GM12878 (cell line): Measurements from ENCODE around the gene RAC2. TPM values are rescaled to one million over a fixed set of nuclear protein-coding genes. Genes with fewer than 3 reads are reported as not detected.

ENCODE experiments used
- ATAC-seq: fragments of 200-7000 bp; cut with Tn5 transposase; 3 replicates; pipeline ENCODE4 v1.9.1; 2020; ENCODE audit warnings: mild to moderate bottlenecking, moderate library complexity
- BruUV-seq: library from RNA; stranded (reverse); fragments of 400-500 nt; replicated peaks from 2 replicates; lab custom pipeline; 2021; lab: Mats Ljungman, UMichigan
- CTCF ChIA-PET: fragments of 300-600 bp; sonication (Branson Sonifier 250); formaldehyde crosslinking; extraction: SDS; loops from one replicate; lab custom pipeline; 2021; ENCODE audit warnings: inconsistent platforms; lab: Yijun Ruan, JAX
- POLR2A ChIA-PET: fragments of 350-600 bp; formaldehyde crosslinking; extraction: SDS; loops from one replicate; lab custom pipeline; 2021; ENCODE audit warnings: inconsistent platforms; lab: Charles Lee
- RAD21 ChIA-PET: fragments of 300-600 bp; sonication (Branson Sonifier 250); formaldehyde crosslinking; loops from one replicate; lab custom pipeline; 2023; ENCODE audit warnings: antibody characterized with exemption; ENCODE audit not compliant: unreplicated experiment; lab: Charles Lee
- SMC1A ChIA-PET: fragments of 300-600 bp; sonication (Branson Sonifier 250); formaldehyde crosslinking; loops from one replicate; lab custom pipeline; 2023; ENCODE audit not compliant: unreplicated experiment, uncharacterized antibody; lab: Charles Lee
- DNase-seq: peaks from one replicate; pipeline ENCODE4 v3.0.0-alpha.2; 2011; ENCODE audit warnings: low read depth, low spot score
- FAIRE-seq: peaks from 3 replicates; lab custom pipeline; 2011; peaks lifted over from hg19 to GRCh38; lab: Jason Lieb, UNC
- H2AFZ ChIP-seq: 2 replicates; pipeline ENCODE4 v1.6.0; 2011; ENCODE audit warnings: low read depth, low read length, control low read depth; ENCODE audit not compliant: control insufficient read depth
- H3K27ac ChIP-seq: 2 replicates; pipeline ENCODE4 v1.5.1; 2011; ENCODE audit warnings: control low read depth; ENCODE audit not compliant: control insufficient read depth, insufficient read depth
- H3K27me3 ChIP-seq, 2 experiments: replicated peaks in 1 of 2; 2 replicates each; pipeline versions ENCODE4 v1.6.0 to v1.6.1; 2011; ENCODE audit warnings: low read length in 1 of 2; ENCODE audit not compliant: control insufficient read depth in 2 of 2, insufficient read depth in 2 of 2
- H3K36me3 ChIP-seq, 2 experiments: 2 replicates each; pipeline ENCODE4 v1.5.1; 2011; ENCODE audit warnings: low read length in 1 of 2; ENCODE audit not compliant: control insufficient read depth in 2 of 2, insufficient read depth in 2 of 2
- H3K4me1 ChIP-seq: 2 replicates; pipeline ENCODE4 v1.6.1; 2011; ENCODE audit warnings: mild to moderate bottlenecking, low read length, moderate library complexity, mixed read lengths; ENCODE audit not compliant: control insufficient read depth, insufficient read depth
- H3K4me2 ChIP-seq: 2 replicates; pipeline ENCODE4 v1.6.0; 2011; ENCODE audit warnings: control low read depth; ENCODE audit not compliant: control insufficient read depth, insufficient read depth
- H3K4me3 ChIP-seq: fragments of 200-600 bp; sonication (generic); 2 replicates; pipeline ENCODE4 v1.5.1; 2016
- H3K79me2 ChIP-seq: 2 replicates; pipeline ENCODE4 v1.6.0; 2011; ENCODE audit warnings: low read length; ENCODE audit not compliant: control insufficient read depth, insufficient read depth
- H3K9ac ChIP-seq: 2 replicates; pipeline ENCODE4 v1.8.0; 2011; ENCODE audit warnings: low read length, control low read depth, mixed read lengths; ENCODE audit not compliant: control insufficient read depth, insufficient read depth
- H3K9me3 ChIP-seq: replicated peaks from 3 replicates; pipeline ENCODE4 v1.5.1; 2011; ENCODE audit warnings: mild to moderate bottlenecking, low read length; ENCODE audit not compliant: control insufficient read depth, insufficient read depth
- H4K20me1 ChIP-seq: 2 replicates; pipeline ENCODE4 v1.6.0; 2011; ENCODE audit not compliant: control insufficient read depth, insufficient read depth
- CHD2 ChIP-seq: IDR thresholded peaks from 2 replicates; pipeline ENCODE4 v1.6.1; 2011; ENCODE audit warnings: low read depth, low read length, improper control_type of control experiment, borderline replicate concordance
- HDGF ChIP-seq: fragments of 450-650 bp; IDR thresholded peaks from 2 replicates; pipeline ENCODE4 v1.6.1; 2016; ENCODE audit warnings: antibody characterized with exemption
- IKZF1 ChIP-seq: fragments of 450-650 bp; conservative IDR thresholded peaks from 2 replicates; pipeline ENCODE4 v1.6.1; 2017; ENCODE audit warnings: antibody characterized with exemption, mild to moderate bottlenecking
- IKZF2 ChIP-seq, 2 experiments: fragments of 450-650 bp; IDR thresholded peaks; 2 replicates each; pipeline ENCODE4 v1.6.1; 2017; ENCODE audit warnings: mild to moderate bottlenecking in 2 of 2, moderate library complexity in 2 of 2
- IRF5 ChIP-seq: fragments of 450-650 bp; IDR thresholded peaks from 2 replicates; pipeline ENCODE4 v1.6.1; 2017; ENCODE audit warnings: borderline replicate concordance
- MYC ChIP-seq: IDR thresholded peaks from 2 replicates; pipeline ENCODE4 v1.6.1; 2011; ENCODE audit warnings: mild to moderate bottlenecking, low read length, moderate library complexity, inconsistent platforms; ENCODE audit not compliant: insufficient read depth, insufficient replicate concordance, insufficient read length, severe bottlenecking
- NR2C1 ChIP-seq: fragments of 450-650 bp; IDR thresholded peaks from 2 replicates; pipeline ENCODE4 v1.6.1; 2017; ENCODE audit warnings: antibody characterized with exemption, mild to moderate bottlenecking, moderate library complexity
- NR2F1 ChIP-seq: fragments of 450-650 bp; conservative IDR thresholded peaks from 2 replicates; pipeline ENCODE4 v1.6.1; 2017; ENCODE audit warnings: mild to moderate bottlenecking
- POLR2A ChIP-seq: IDR thresholded peaks from 2 replicates; pipeline ENCODE4 v1.6.1; 2011; ENCODE audit warnings: low read depth, mild to moderate bottlenecking, low read length
- TCF12 ChIP-seq: IDR thresholded peaks from 2 replicates; pipeline ENCODE4 v1.6.1; 2011; ENCODE audit warnings: low read depth, mild to moderate bottlenecking, low read length
- ZBTB40 ChIP-seq: fragments of 450-650 bp; IDR thresholded peaks from 2 replicates; pipeline ENCODE4 v1.6.1; 2016; ENCODE audit warnings: mild to moderate bottlenecking, moderate library complexity, borderline replicate concordance
- ZNF687 ChIP-seq: fragments of 450-650 bp; IDR thresholded peaks from 2 replicates; pipeline ENCODE4 v1.6.1; 2017; ENCODE audit warnings: mild to moderate bottlenecking, moderate library complexity
- WGBS: methylation state at CpG from one replicate; pipeline ENCODE4 v1.1.6; 2016; ENCODE audit warnings: low lambda C conversion rate; ENCODE audit not compliant: insufficient replicate concordance, insufficient coverage; ENCODE audit errors: missing lambda C conversion rate; 5-methylcytosine and 5-hydroxymethylcytosine counted together
- in situ Hi-C: fragments of 300-500 bp; cut with MboI; formaldehyde crosslinking; loops from 9 replicates; pipeline ENCODE4 v1.14.3; 2018; ENCODE audit warnings: mixed read lengths
- intact Hi-C: fragments of 100-400 bp; cut with micrococcal nuclease; formaldehyde crosslinking; loops from one replicate; pipeline ENCODE4 v1.14.2; 2022; ENCODE audit not compliant: unreplicated experiment
- polyA plus RNA-seq, 11 experiments: library from polyadenylated mRNA; depleted of rRNA in 4 of 11; unstranded in 6 of 11; stranded (reverse) in 5 of 11; fragments of >200 nt; fragmentation: Nextera tagmentation in 4 of 11; fragmentation: Illumina TruSeq in 1 of 11; extraction: Ambion mirVana in 4 of 11; extraction: Trizol in 1 of 11; gene quantifications; 1 replicate in 1 of 11; 2 replicates in 10 of 11; pipeline versions ENCODE4 v1.2.1 to v1.2.3, GENCODE V29; 2011 to 2016; ENCODE audit warnings: inconsistent platforms in 2 of 11, missing spikeins in 2 of 11, low read depth in 1 of 11
- total RNA-seq, 4 experiments: library from RNA; depleted of rRNA in 3 of 4; stranded (reverse); fragments of >200 nt in 3 of 4; fragmentation: Illumina TruSeq in 1 of 4; extraction: Trizol in 1 of 4; gene quantifications; 2 replicates each; pipeline versions ENCODE4 v1.2.1 to v1.2.3, GENCODE V29; 2013 to 2021

RAC2 gene
- total and polyA plus RNA-seq, 10 of the 15 experiments (the other 5 are each of a cell fraction or from before 2014, with no cell fraction given): 102 to 386 (median 304) TPM

- TF ChIP-seq IKZF2 (IDR thresholded peaks at IDR 0.05): peak; percentile 55 to 66
- peak; percentile 51; the same call in 1 of the 2 replicates for TF ChIP-seq IKZF1
- TF ChIP-seq IRF5: peak; percentile 49
Observed at GRCh38 chr22:37220543-37220981, 23.5 kb downstream of the RAC2 start (continued).

GRCh38 chr22:37219533-37219932, 24.5 kb downstream of the RAC2 start:
- Histone ChIP-seq H4K20me1 (no peaks in the 10 kb centered on the region), H3K27ac (peak overlapping the region; percentile 99), H3K27me3 (no peaks in the 10 kb centered on the region), H3K9ac (peak overlapping the region; percentile 92), H3K79me2 (peaks cover 24% of the 10 kb centered on the region), H3K36me3 (peaks cover 3% of the 10 kb centered on the region in 2 experiments), H3K4me1 (peaks cover 78% of the 10 kb centered on the region), H3K4me3 (peak overlapping the region; percentile 80), H2AFZ (no peak overlapping the region), H3K4me2 (peak overlapping the region; percentile 93), H3K9me3 (peaks cover 4% of the 10 kb centered on the region; the same call in 2 of the 3 replicates)
- no peak for FAIRE-seq
- ChIA-PET RAD21 (interaction anchor here (0.8 to 11.8 kb wide), 12 partner anchors 10 to 175 kb away, joined by 3 to 196 read pairs (median 8); partner anchors contain the start of genes IL2RB and RAC2), SMC1A (interaction anchor here (0.8 to 6.7 kb wide), 8 partner anchors 11 to 358 kb away, joined by 3 to 109 read pairs (median 38); partner anchors contain the start of gene RAC2), CTCF (interaction anchor here (0.8 to 8.1 kb wide), 8 partner anchors 10 to 198 kb away, joined by 3 to 111 read pairs (median 22); partner anchors contain the start of gene RAC2), POLR2A (interaction anchor here (0.6 to 11.6 kb wide), 10 partner anchors 9 to 90 kb away, joined by 3 to 246 read pairs (median 6); partner anchors contain the start of genes IL2RB and RAC2)
- peak; percentile 38 for ATAC-seq
- in situ Hi-C loops: loop anchor here (25.0 kb wide), 1 partner anchor 1832 kb away; the partner anchor contains the start of gene HMOX1
- DNase-seq: no peak
- no TSS peak for BruUV-seq
- WGBS: 9% methylated on average over 6 of the region's 6 CpGs
- intact Hi-C loops: loop anchor here (1.0 kb wide), 2 partner anchors 11 to 19 kb away; no protein-coding TSS in a partner anchor
- TF ChIP-seq MYC (no peak), HDGF (no peak), CHD2 (no peak), NR2C1 (no peak), POLR2A (peak; percentile 53), ZNF687 (peak; percentile 17), TCF12 (0 out of 2 replicates have a peak, but pooled peaks have one; percentile 40), NR2F1 (peak; percentile 34; the same call in 1 of the 2 replicates), ZBTB40 (peak; percentile 7; the same call in 1 of the 2 replicates)
